Right renal pelvis (tissue), 4 donors: ENCODE measurements around the gene DHX35. TPM values are rescaled to one million over a fixed set of nuclear protein-coding genes. Genes with fewer than 3 reads are reported as not detected.
A peak's percentile ranks its signal among the peaks of the same experiment; 100 is the strongest.

Experiments
- DNase-seq, 4 donors: peaks; one replicate each; pipeline ENCODE4 v3.0.0-alpha.2; 2013; ENCODE audit warnings: low read depth in 4 of 4, low spot score in 3 of 4, missing footprints in 1 of 4
- polyA plus RNA-seq, 4 donors: library from polyadenylated mRNA; unstranded; fragments of 120-200 nt; gene quantifications; one replicate each; pipeline ENCODE4 v1.2.1, GENCODE V29; 2013; ENCODE audit not compliant: insufficient read length in 4 of 4

Gene DHX35
- polyA plus RNA-seq, 4 donors = 13.8 to 16.9 (median 15.2) TPM

DNA sequence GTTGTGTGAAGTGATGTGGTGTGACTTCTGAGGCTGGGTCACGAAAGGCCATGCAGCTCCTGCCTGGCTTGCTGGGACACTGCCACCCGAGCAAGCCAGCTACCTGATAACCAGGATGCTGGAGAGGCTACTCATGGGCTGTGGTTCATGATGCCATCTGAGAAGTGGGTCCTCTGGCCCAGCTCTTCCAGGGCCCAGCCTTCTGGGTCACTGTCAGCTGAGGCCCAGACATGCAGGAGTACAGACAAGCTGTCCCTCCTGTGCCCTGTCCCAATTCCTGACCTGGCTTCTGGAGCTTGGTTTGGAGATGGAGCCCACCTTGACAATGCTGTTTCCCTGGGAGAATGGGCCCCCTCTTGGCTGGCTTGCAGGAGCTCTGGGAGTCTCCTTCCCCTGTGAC lies 87.0 kb downstream of the DHX35 start:
- DNase-seq = no peak

DNA sequence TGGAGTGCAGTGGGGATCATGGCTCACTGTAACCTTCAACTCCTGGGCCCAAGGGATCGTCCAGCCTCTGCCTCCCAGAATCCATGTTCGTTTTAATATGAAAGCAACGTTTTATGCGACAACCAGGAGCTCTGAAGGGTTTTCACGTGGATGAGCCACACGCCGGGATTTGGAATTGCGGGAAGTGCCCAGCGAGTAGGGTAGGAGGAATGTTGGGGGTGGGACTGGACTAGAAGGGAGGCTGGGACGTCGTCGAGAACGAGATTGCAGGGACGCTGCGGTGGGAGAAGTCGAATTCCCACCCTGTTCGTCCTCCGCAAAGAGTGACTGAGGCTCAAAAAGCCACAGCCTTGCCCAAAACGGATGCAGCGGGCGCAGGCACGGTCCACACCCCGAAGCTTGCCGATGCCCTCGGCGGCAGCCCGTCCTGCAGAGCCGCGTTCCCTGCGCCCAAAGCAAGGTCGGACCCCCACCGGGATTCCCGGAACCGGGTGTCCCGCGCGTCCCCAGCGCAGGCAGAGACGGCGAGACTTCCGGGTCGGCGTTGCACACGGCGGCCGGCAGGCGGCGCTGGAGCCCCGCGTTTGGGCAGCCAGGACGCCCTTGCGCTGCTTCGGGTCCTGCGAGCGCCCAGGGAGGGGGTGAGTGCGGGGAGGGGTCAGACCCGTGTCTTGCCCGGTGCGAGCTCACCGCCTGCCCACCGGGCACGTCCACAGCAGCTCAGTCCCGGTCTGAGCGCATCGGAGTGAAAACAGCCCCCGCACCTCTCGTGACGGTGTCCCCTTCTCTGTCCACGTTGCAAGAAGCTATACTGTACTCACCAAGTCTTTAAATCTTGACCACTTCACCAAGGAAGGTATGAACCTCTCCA lies 87.8 kb downstream of the DHX35 start:
- peak; percentile 53 to 73 (median 57) for DNase-seq

DNA sequence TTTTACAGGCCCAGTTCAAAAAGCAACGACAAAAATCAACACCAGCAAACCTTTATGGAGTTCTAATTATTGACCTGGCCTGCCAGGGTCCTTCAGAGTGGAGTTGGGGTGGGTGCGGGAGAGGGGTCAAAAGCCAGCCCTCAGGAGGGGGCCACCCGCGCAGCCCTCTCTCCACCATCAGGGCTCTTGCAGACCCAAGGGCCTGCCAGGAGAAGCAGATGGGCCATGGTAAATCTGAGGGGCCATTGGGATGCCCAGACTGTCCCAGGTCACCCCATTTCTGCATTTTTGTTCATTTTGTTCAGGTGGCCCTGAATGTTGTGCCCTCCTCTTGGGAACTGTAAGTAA lies 88.4 kb downstream of the DHX35 start:
- DNase-seq = no peak

DNA sequence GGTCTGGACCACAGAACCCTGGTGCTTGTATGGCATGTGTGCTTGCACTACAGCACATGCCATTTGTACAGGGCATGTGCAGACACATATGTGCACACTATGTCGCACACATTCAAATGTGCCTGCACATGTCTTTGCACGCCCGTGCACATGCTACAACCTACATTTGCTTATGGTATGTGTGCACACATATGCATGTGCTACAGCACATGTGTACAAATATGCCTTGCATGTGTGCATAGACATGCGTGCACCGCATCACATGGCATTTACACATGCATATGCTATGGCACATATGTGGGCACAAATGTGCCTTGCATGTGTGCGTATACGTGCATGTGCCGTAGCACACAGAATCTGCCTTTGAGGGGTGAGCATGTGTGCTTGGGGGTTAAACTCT lies 90.5 kb downstream of the DHX35 start:
- no peak for DNase-seq

DNA sequence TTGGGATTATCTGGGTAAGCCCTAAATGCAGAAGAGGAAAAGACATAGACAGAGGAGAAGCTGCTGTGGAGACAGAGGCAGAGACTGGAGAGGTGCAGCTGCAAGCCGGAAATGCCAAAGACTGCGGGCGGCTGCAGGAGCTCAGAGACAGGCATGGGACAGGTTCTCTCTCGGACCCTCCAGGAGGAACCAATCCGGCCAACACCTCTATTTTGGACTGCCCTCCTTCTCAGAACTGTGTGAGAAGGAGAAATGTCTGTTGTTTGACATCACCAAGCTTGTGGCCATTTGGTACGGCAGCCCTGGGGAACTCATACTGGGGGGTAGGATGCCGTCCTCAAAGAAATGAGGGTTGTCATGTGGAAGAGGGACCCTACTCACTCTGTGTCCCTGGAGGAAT lies 95.0 kb downstream of the DHX35 start:
- DNase-seq = no peak

DNA sequence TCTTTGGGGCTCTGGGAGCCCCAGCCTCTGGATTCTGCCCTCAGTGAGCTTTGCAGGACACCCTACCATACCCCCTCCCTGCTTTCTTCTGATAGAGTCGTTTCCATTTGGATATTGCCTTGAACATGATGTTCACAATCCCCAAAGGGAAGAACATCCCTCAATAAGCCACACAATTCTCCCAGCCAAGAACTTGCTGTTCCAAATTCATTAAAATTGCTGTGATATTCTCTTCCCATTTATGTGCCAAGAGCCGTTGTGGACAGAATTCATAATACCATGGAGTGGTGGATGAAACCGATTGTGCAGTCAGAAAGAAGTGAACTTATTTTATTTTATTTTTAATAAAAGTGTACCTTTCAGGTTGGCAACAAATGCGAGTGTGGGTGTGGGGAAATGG lies 95.8 kb downstream of the DHX35 start:
- DNase-seq = no peak

DNA sequence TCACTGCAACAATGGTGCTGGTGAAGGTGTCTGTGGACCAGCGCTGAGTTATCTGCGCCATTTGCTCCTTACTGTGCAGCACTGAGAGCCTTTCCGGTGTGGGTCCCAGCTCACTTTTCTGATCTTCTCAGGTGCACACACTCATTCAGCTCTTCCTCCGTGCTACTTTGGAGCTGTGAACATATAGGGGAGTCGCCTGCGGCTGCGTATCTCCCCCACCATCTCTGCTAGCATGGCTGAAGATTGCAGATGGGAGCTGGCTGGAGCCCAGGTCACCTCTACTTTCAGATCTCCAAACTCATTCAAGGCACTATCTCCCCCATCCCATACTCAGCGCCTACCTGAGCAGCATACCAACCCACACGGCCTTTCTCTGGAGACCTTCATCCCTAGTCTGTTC lies 96.9 kb downstream of the DHX35 start:
- no peak for DNase-seq

DNA sequence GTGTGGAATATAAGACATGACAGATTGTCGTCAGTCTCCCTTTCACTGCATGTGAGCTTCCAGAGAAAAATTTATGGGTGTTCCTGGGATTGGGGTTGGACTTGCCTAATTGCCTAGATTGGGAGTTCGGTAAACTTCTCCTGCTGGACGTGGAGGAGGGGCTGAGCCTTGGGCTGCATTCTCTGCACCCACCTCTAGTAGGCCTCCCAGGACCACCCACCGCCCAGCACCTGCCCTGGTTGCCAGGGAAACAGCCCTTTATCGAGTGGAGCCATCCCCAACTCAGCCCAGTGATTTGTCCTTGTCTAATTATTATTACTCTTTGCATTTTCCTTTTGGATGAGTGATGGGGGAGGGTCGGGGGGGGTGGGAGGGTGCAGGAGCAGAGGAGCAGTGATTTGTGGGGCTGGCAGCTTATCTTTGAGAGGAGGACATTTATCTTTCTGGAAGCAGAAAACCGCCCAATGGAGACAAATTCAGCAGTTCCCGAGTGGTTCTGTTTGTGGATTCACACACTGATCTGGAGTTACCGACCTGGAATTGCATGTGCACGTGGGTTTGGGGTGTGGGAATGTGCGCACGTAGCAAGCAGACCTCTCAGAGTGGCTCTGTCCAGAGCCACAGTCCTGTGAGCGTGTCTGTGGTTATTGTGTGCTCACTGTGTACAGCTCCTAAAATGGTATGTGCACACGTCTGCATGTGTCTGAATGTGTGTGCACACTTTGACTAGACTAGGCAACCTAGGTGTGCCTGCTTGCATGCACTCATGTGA lies 104.5 kb downstream of the DHX35 start:
- DNase-seq = no peak

DNA sequence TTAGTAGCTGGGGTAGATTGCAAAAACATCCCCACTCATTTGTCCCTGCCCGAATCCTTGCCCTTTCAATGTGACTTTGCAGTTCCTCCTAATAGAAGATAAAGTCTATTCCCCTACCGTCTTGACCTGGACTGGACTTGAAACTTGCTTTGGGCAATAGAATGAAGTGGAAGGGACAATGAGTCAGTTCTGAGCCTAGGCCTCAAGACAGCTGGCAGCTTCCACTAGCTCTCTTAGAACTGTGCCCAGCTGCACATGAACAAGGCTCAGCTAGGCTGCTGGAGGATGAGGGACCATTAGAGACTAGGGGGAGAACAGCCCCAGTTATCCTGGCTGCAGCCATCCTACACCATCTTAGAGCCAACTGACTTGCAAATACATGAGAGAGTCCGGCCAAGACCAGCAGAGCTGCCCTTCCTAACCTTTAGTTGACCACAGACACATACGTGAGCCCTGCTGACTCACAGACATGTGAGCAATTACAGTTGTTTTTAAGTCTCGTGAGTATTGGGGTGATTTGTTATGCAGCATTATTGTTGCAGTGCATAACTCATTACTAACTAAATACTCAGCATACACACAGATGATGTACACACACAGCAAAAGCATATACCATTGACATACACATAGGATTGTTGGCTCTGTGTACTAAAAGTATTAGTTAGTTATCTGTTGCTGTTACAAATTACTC lies 105.5 kb downstream of the DHX35 start:
- no peak for DNase-seq

DNA sequence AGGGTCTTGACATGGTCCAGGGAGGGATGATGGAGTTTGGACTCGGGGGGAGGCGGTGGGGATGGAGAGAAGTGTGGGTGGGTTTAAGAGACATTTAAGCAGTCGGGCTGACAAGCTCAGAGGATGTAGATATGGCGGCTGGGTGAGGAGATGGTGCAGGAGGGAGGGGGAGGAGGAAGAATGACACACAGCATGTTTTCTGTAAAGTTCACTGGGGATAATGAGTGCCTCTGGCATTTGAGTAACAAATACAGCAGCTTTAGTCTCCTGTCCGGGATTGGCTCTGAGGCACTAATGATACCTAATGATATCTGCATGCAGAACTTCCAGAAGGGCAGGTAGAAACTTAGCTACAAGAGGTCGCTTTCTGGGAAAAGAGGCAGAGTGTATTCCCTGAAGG lies 107.8 kb downstream of the DHX35 start:
- no peak for DNase-seq

DNA sequence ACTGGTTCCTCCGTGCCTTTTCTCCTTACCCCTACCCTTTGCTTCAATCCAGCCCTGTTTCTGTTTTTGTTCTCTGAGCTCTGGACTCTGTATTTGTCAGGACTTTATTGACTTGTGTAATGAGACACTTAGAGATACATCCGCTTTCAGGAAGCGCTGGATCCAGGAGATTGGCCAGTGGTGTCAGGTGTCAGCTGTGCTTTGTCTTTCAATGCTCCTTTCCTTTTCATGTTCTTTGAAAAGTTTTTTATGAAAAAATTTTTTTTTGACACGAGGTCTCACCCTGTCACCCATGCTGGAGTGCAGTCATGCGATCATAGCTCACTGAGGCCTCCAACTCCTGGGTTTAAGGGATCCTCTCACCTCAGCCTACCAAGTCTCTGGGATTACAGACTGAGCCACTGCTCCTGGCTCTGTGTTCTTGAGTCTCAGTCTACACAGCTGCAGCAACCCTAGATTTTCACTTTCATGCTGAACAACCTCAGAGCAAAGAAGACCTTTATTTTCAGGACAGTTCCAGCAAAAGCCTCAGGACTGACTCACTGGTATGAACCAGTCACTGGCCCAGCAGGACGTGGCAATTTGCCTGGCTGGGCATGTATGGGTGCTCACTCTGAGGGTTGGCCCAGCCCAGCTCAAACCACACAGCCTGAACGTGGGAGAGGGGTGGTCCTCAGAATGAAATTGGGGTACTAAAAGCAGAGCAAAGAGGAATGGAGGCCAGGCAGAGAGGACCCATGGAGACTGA lies 108.5 kb downstream of the DHX35 start:
- DNase-seq = no peak

DNA sequence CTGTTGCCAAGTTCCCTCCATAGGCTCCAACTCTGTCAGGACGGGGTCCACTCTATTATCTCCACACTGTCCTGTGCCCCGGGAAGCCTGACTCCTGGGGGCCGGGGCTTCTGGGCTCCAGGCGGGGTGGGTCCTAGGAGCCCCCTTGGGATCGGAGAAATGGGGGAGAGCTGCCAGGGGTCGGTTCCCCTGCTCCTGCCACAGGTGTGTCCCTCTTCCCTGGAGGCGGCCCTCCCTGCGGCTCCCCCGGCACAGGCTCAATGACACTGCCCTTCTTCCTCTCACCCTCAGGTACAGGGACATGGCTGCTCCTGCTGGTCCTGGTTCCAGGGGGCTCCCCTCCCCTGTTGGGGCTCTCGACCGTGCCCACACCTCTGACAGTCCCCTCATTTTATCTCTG lies 110.0 kb downstream of the DHX35 start:
- no peak for DNase-seq

DNA sequence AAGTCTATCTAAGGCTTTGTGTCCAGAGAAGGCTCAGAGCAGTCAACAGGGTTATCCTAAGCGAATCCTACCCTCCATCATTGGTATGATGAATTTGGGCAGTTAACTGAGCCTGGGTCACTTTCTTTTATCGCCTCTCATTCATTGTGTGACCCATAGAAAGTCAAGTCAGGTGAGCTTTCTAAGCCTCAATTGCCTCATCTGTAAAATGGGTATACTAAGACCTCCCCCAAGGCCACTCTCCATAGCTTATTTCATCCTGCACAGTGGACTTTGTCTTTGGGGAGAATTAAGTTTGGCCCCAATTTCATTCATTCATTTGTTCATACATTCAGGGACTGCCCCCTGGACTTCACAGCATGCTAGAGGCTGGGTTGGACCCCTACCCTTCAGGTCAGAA lies 110.5 kb downstream of the DHX35 start:
- DNase-seq = no peak

DNA sequence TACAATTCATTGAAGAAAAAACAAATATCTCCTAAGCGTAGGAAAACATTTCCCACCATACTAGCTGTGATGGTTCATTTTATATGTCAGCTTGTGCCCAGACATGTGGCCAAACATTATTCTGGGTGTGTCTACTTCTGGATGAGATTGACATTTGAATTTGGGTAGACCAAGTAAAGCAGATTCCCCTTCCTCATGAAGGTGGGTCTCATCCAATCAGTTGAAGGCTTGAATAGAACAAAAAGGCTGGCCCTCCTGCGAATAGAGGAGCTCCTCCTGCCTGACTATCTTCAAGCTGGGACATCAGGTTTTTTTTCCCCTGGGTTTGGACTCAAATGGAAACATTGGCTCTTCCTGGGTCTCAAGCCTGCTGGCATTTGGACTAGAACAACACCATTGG lies 113.6 kb downstream of the DHX35 start:
- DNase-seq = no peak

DNA sequence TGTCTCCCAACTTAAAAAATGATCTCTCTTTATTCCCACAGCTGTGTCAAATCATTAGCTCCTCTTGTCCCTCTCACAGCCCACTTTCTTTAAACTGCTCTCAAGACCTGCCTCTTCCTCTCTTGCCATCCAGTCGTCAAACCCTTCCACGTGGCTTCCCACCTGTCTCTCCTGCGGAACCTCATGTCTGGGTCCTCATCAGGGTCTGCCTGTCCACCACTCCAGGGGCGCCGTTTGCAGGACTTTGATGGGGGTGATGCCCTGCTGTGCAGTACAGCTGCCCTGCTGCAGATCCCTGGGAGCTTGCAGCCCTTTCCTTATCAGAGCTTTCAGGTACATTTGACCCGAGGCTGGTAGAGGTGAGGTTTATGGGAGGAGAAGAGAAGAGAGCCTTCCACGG lies 114.8 kb downstream of the DHX35 start:
- DNase-seq = no peak

DNA sequence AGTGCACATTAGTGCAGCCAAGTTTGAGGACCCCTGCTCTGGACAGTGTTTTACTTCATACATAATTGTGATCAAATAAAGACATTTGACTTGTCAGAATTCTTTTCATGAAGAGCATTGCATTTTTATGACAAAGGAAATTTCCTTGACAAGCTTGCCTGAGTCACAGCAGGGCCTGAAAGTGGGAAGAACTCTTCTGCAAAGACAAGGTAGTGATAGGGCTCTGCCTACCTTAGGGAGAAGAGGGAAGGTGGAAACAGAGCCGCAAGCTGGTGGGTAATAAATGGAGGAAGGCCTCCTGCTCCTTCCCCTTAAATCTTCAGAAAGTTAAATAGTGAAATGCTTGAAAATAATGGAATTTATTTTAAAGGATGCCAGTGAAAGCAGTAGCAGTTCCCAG lies 118.2 kb downstream of the DHX35 start:
- DNase-seq = no peak

DNA sequence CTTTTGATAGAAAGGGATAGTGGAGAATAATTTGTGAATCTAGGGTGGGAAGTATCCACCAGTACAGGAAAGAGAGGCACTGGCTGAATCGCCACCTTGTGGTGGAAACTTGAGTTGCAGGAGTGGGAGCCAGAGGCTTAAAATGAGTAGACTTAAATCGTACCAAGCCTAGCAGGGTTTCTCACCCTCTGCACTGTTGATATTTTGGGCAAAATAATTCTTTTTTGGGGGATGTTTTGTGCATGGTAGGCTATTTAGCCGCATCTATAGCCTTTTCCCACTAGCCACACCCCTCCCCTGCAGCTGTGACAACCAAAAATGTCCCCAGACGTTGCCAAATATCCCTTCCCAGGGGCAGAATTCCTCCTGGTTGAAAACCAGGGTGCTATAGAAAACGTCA lies 119.1 kb downstream of the DHX35 start:
- peak; percentile 49 to 62 (median 60) for DNase-seq

DNA sequence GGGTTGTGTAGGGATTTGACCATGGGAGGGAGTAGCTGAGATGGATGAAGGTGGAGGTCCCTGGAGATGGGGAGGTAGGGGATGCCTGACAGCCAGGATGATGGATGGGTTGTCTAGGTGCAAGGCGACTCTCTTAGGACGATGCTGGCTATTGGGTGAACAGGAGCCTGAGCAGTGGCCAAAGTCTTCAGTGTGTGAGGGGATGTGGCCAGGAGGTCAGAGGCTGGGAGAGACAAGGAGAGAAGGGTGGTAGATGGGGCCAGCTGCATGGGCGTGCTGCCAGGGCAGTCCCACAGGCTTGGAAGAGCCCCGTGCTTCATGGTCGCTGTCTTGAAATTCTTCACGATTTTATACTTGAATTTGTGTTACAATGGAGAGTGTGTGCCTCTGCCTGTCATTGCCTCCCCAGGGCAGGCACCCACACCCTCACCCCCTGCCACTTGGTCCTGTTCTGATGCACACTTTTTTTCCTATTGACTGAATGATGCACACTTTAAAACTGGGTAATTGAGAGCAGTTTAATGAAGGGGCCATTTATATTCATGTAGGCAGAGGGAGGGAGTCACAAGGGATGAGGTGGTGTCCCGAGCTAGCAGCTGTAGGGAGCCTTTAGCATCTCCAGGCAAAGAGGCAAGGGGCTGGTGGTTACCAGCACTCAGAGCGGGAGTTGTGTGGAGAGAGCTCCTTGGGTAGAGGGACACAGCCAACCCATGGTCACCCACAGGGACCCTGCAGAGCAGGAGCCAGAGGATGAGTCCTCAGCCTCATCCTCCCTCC lies 120.7 kb downstream of the DHX35 start:
- DNase-seq = no peak

DNA sequence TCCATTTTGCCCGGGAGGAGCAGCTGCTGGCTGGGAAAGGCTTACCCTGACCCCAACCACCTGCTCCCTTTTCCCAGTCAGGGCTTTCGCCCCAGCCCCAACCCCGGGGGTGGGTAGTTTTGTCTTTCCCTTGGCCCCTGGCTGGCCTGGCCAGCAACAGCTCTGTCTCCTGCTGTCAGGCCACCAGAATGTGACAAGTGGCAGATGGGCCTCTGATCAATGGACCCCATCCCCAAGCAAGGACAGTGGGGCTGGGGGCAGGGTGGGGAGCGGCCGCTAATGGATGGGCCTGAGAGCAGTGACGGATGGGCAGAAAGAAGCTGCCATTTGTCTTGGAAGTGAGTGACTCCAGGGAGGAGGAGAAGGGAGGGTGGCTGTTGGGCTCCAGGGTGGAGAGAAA lies 121.6 kb downstream of the DHX35 start:
- DNase-seq = no peak

DNA sequence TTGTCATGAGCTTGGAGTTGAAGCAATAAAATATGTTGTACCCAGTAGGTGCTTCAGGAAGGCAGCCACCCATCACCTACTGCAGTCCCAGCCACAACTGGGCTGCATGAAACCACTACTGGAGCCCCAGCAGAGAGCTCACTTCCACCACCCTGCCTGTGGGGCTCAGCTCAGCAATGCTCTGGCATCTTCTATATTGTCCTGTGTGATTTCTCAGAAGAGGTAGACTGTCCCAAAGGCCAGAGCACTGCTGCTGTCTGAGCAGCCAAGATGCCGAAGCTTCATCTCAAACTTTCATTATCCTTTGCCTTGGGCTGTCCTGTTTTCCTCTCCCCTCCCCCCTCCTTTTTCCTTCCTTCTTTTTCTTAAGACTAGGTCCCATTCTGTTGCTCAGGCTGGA lies 126.9 kb downstream of the DHX35 start:
- no peak for DNase-seq
